Activated CD8-positive, alpha-beta T cell treated with anti-CD3 and anti-CD28 coated beads for 36 hours (primary cell): ENCODE data around the gene FOXK2. TPM values are rescaled to one million over a fixed set of nuclear protein-coding genes. Genes with fewer than 3 reads are reported as not detected.

Source experiments
- ATAC-seq: fragments of 200-7000 bp; cut with Tn5 transposase; one replicate; pipeline ENCODE4 v1.10.0; 2021; ENCODE audit warnings: mild to moderate bottlenecking, moderate library complexity
- CTCF ChIA-PET: fragments of 350-600 bp; sonication (Branson Sonifier 250); formaldehyde crosslinking; loops from one replicate; lab custom pipeline; 2021; ENCODE audit warnings: antibody characterized with exemption; lab: Charles Lee
- POLR2A ChIA-PET: fragments of 350-600 bp; sonication (Branson Sonifier 250); formaldehyde crosslinking; loops from one replicate; lab custom pipeline; 2021; ENCODE audit warnings: antibody characterized with exemption; lab: Charles Lee
- DNase-seq: peaks from one replicate; pipeline ENCODE4 v3.0.0-alpha.2; 2020
- H3K27ac Mint-ChIP-seq: one replicate; pipeline ENCODE4 v1.8.0; 2021; ENCODE audit warnings: mild to moderate bottlenecking, mixed read lengths
- H3K27me3 Mint-ChIP-seq: one replicate; pipeline ENCODE4 v1.8.0; 2021; ENCODE audit warnings: mixed read lengths
- H3K36me3 Mint-ChIP-seq: one replicate; pipeline ENCODE4 v1.8.0; 2021; ENCODE audit warnings: low read depth, mixed read lengths
- H3K4me1 Mint-ChIP-seq: one replicate; pipeline ENCODE4 v1.8.0; 2021; ENCODE audit warnings: low read depth, mixed read lengths
- H3K4me3 Mint-ChIP-seq: one replicate; pipeline ENCODE4 v1.8.0; 2021; ENCODE audit warnings: mild to moderate bottlenecking, moderate library complexity, mixed read lengths
- H3K9me3 Mint-ChIP-seq: one replicate; pipeline ENCODE4 v1.8.0; 2021; ENCODE audit warnings: mixed read lengths
- intact Hi-C: fragments of 100-400 bp; cut with micrococcal nuclease; formaldehyde crosslinking; loops from one replicate; pipeline ENCODE4 v1.10.0; 2022
- total RNA-seq, 2 experiments: library from RNA; stranded (reverse); gene quantifications; one replicate each; pipeline ENCODE4 v1.2.3, GENCODE V29; 2021
- TF ChIP-seq, protein P1 (sequence below): fragments of 200-600 bp; IDR thresholded peaks from one replicate; pipeline ENCODE4 v1.8.0; 2022; ENCODE audit warnings: antibody characterized with exemption, mild to moderate bottlenecking

FOXK2 gene
- total RNA-seq, 2 experiments from 2014 or later: 55.6 to 59.5 TPM

GRCh38 chr17:82630212-82630611 lies 110.7 kb downstream of the FOXK2 start:
- Mint-ChIP-seq H3K4me1 (peaks cover 18% of the 10 kb centered on the region), H3K27me3 (no peaks in the 10 kb centered on the region), H3K36me3 (peaks cover 49% of the 10 kb centered on the region), H3K27ac (no peak overlapping the region), H3K9me3 (no peaks in the 10 kb centered on the region), H3K4me3 (no peak overlapping the region)
- ATAC-seq: no peak
- DNase-seq: no peak
- intact Hi-C loops: no loop called here
- POLR2A ChIA-PET: interaction anchor here (1.1 kb wide), 1 partner anchor 16 kb away, joined by 4 read pairs; no protein-coding TSS in a partner anchor
- CTCF ChIA-PET: no interaction called here
- TF ChIP-seq, protein P1, sequence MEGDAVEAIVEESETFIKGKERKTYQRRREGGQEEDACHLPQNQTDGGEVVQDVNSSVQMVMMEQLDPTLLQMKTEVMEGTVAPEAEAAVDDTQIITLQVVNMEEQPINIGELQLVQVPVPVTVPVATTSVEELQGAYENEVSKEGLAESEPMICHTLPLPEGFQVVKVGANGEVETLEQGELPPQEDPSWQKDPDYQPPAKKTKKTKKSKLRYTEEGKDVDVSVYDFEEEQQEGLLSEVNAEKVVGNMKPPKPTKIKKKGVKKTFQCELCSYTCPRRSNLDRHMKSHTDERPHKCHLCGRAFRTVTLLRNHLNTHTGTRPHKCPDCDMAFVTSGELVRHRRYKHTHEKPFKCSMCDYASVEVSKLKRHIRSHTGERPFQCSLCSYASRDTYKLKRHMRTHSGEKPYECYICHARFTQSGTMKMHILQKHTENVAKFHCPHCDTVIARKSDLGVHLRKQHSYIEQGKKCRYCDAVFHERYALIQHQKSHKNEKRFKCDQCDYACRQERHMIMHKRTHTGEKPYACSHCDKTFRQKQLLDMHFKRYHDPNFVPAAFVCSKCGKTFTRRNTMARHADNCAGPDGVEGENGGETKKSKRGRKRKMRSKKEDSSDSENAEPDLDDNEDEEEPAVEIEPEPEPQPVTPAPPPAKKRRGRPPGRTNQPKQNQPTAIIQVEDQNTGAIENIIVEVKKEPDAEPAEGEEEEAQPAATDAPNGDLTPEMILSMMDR: no peak

GRCh38 chr17:82631544-82631943 lies 112.0 kb downstream of the FOXK2 start:
- ATAC-seq (no peak), DNase-seq (no peak)
- ChIA-PET CTCF (no interaction called here), POLR2A (interaction anchor here (1.3 kb wide), 1 partner anchor 22 kb away, joined by 3 read pairs; no protein-coding TSS in a partner anchor)
- peaks cover 18% of the 10 kb centered on the region for H3K4me1 Mint-ChIP-seq
- peaks cover 49% of the 10 kb centered on the region for H3K36me3 Mint-ChIP-seq
- intact Hi-C loops: no loop called here
- H3K27ac Mint-ChIP-seq: no peak overlapping the region
- TF ChIP-seq, protein P1: no peak
- H3K4me3 Mint-ChIP-seq: no peak overlapping the region
- H3K9me3 Mint-ChIP-seq: no peaks in the 10 kb centered on the region
- no peaks in the 10 kb centered on the region for H3K27me3 Mint-ChIP-seq

GRCh38 chr17:82632451-82632850 lies 112.9 kb downstream of the FOXK2 start:
- no peak overlapping the region for H3K27ac Mint-ChIP-seq
- intact Hi-C loops: no loop called here
- peaks cover 49% of the 10 kb centered on the region for H3K36me3 Mint-ChIP-seq
- peaks cover 25% of the 10 kb centered on the region for H3K4me1 Mint-ChIP-seq
- TF ChIP-seq, protein P1: no peak
- no peaks in the 10 kb centered on the region for H3K27me3 Mint-ChIP-seq
- ATAC-seq (no peak), DNase-seq (no peak)
- ChIA-PET POLR2A (interaction anchor here (1.8 kb wide), 1 partner anchor 39 kb away, joined by 4 read pairs; no protein-coding TSS in a partner anchor), CTCF (no interaction called here)
- no peak overlapping the region for H3K4me3 Mint-ChIP-seq
- peaks cover 3% of the 10 kb centered on the region for H3K9me3 Mint-ChIP-seq

- Mint-ChIP-seq H3K27ac (no peak overlapping the region), H3K4me1 (peaks cover 29% of the 10 kb centered on the region), H3K27me3 (no peaks in the 10 kb centered on the region), H3K4me3 (no peak overlapping the region), H3K36me3 (peaks cover 53% of the 10 kb centered on the region), H3K9me3 (peaks cover 5% of the 10 kb centered on the region)
- POLR2A ChIA-PET: interaction anchor here (1.8 kb wide), 1 partner anchor 40 kb away, joined by 4 read pairs; no protein-coding TSS in a partner anchor
- CTCF ChIA-PET: no interaction called here
- intact Hi-C loops: no loop called here
- DNase-seq: no peak
- no peak for ATAC-seq
- TF ChIP-seq, protein P1: no peak
Measured at GRCh38 chr17:82633343-82633742, 113.8 kb downstream of the FOXK2 start.

GRCh38 chr17:82636626-82637598 lies 117.4 kb downstream of the FOXK2 start:
- intact Hi-C loops: no loop called here
- H3K4me3 Mint-ChIP-seq: no peak overlapping the region
- ATAC-seq: no peak
- POLR2A ChIA-PET: no interaction called here
- no peak for DNase-seq
- peaks cover 5% of the 10 kb centered on the region for H3K9me3 Mint-ChIP-seq
- H3K36me3 Mint-ChIP-seq: peaks cover 59% of the 10 kb centered on the region
- H3K27ac Mint-ChIP-seq: peak overlapping the region; percentile 2
- TF ChIP-seq, protein P1: no peak
- CTCF ChIA-PET: interaction anchor here (1.2 kb wide), 1 partner anchor 31 kb away, joined by 3 read pairs; no protein-coding TSS in a partner anchor
- H3K4me1 Mint-ChIP-seq: peaks cover 40% of the 10 kb centered on the region
- H3K27me3 Mint-ChIP-seq: no peaks in the 10 kb centered on the region
